ENCODE data around the gene MACROD2. TPM values are rescaled to one million over a fixed set of nuclear protein-coding genes. Genes with fewer than 3 reads are reported as not detected.

The MACROD2 gene
- polyA plus RNA-seq, 2 of the 4 experiments (the other 2 are of a cell fraction), result 0.96 to 1.3 TPM

DNA sequence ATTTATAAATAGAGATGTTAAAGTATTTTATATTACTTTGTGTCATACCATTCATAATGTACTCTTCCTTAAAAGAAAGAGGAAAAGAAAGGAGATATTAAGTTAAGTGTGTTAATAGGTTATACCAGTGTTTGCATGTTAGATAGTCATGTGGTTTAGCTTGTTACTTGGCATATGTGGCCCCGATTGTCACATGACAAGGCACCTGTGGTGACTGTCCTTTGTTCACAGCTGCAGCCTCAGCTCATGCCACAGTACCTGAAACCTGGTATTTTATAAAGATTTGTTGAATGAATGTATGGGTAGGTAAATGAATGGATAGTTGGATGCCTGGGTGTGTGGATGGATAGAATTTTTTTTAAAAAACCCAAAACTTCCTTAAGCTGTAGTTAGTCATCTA, 648.2 kb downstream of the MACROD2 start:
- FAIRE-seq (no peak), DNase-seq (ENCODE audit: low read depth in 1 of 2, low spot score in 1 of 2) (no peak), ATAC-seq (no peak)
- CTCF ChIA-PET, result interaction anchor here (1.5 kb wide), 1 partner anchor 23 kb away, joined by 3 read pairs; no protein-coding TSS in a partner anchor
- no peaks in the 10 kb centered on the region for H3K4me1 ChIP-seq
- TF ChIP-seq NPAS2 (CRISPR knock-in tag; IDR thresholded peaks at IDR 0.05; ENCODE audit: borderline replicate concordance), result no peak
- TF ChIP-seq, protein P1, sequence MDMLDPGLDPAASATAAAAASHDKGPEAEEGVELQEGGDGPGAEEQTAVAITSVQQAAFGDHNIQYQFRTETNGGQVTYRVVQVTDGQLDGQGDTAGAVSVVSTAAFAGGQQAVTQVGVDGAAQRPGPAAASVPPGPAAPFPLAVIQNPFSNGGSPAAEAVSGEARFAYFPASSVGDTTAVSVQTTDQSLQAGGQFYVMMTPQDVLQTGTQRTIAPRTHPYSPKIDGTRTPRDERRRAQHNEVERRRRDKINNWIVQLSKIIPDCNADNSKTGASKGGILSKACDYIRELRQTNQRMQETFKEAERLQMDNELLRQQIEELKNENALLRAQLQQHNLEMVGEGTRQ (IDR thresholded peaks at IDR 0.05), result no peak
- TF ChIP-seq ESRRA (IDR thresholded peaks at IDR 0.05; ENCODE audit: borderline replicate concordance, low read length), result no peak
- no peak for TF ChIP-seq EP300 (IDR thresholded peaks at IDR 0.05)
- no peak for TF ChIP-seq CBX8 (IDR thresholded peaks at IDR 0.05)
- TF ChIP-seq, protein P2, sequence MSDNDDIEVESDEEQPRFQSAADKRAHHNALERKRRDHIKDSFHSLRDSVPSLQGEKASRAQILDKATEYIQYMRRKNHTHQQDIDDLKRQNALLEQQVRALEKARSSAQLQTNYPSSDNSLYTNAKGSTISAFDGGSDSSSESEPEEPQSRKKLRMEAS (IDR thresholded peaks at IDR 0.05), result no peak
- no peak for TF ChIP-seq ZC3H11A (IDR thresholded peaks at IDR 0.05)
- TF ChIP-seq, protein P3, sequence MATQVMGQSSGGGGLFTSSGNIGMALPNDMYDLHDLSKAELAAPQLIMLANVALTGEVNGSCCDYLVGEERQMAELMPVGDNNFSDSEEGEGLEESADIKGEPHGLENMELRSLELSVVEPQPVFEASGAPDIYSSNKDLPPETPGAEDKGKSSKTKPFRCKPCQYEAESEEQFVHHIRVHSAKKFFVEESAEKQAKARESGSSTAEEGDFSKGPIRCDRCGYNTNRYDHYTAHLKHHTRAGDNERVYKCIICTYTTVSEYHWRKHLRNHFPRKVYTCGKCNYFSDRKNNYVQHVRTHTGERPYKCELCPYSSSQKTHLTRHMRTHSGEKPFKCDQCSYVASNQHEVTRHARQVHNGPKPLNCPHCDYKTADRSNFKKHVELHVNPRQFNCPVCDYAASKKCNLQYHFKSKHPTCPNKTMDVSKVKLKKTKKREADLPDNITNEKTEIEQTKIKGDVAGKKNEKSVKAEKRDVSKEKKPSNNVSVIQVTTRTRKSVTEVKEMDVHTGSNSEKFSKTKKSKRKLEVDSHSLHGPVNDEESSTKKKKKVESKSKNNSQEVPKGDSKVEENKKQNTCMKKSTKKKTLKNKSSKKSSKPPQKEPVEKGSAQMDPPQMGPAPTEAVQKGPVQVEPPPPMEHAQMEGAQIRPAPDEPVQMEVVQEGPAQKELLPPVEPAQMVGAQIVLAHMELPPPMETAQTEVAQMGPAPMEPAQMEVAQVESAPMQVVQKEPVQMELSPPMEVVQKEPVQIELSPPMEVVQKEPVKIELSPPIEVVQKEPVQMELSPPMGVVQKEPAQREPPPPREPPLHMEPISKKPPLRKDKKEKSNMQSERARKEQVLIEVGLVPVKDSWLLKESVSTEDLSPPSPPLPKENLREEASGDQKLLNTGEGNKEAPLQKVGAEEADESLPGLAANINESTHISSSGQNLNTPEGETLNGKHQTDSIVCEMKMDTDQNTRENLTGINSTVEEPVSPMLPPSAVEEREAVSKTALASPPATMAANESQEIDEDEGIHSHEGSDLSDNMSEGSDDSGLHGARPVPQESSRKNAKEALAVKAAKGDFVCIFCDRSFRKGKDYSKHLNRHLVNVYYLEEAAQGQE (IDR thresholded peaks at IDR 0.05), result no peak
- TF ChIP-seq KDM1A (IDR thresholded peaks at IDR 0.05; ENCODE audit: low read depth), result no peak
- no peak for TF ChIP-seq CHD4 (IDR thresholded peaks at IDR 0.05; ENCODE audit: borderline replicate concordance)
- TF ChIP-seq, protein P4, sequence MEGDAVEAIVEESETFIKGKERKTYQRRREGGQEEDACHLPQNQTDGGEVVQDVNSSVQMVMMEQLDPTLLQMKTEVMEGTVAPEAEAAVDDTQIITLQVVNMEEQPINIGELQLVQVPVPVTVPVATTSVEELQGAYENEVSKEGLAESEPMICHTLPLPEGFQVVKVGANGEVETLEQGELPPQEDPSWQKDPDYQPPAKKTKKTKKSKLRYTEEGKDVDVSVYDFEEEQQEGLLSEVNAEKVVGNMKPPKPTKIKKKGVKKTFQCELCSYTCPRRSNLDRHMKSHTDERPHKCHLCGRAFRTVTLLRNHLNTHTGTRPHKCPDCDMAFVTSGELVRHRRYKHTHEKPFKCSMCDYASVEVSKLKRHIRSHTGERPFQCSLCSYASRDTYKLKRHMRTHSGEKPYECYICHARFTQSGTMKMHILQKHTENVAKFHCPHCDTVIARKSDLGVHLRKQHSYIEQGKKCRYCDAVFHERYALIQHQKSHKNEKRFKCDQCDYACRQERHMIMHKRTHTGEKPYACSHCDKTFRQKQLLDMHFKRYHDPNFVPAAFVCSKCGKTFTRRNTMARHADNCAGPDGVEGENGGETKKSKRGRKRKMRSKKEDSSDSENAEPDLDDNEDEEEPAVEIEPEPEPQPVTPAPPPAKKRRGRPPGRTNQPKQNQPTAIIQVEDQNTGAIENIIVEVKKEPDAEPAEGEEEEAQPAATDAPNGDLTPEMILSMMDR (IDR thresholded peaks at IDR 0.05), result no peak
- TF ChIP-seq, protein P5, sequence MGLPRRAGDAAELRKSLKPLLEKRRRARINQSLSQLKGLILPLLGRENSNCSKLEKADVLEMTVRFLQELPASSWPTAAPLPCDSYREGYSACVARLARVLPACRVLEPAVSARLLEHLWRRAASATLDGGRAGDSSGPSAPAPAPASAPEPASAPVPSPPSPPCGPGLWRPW (IDR thresholded peaks at IDR 0.05), result no peak
- TF ChIP-seq RNF2 (IDR thresholded peaks at IDR 0.05; ENCODE audit: borderline replicate concordance, low read depth), result no peak
- TF ChIP-seq HOXB13 (CRISPR knock-in tag; IDR thresholded peaks at IDR 0.05; ENCODE audit: low read depth), result no peak
- TF ChIP-seq SMC3 (IDR thresholded peaks at IDR 0.05), result no peak
- peaks cover 14% of the 10 kb centered on the region; the same call in 2 of the 3 replicates for H3K9me3 ChIP-seq
- H3K4me3 ChIP-seq, result no peak overlapping the region
- POLR2A ChIA-PET, result no interaction called here
- H3K4me2 ChIP-seq, result no peak overlapping the region
- 71% methylated on average over 1 of the region's 1 CpG for WGBS (ENCODE audit: missing lambda C conversion rate)
- no peak overlapping the region for H3K27ac ChIP-seq

DNA sequence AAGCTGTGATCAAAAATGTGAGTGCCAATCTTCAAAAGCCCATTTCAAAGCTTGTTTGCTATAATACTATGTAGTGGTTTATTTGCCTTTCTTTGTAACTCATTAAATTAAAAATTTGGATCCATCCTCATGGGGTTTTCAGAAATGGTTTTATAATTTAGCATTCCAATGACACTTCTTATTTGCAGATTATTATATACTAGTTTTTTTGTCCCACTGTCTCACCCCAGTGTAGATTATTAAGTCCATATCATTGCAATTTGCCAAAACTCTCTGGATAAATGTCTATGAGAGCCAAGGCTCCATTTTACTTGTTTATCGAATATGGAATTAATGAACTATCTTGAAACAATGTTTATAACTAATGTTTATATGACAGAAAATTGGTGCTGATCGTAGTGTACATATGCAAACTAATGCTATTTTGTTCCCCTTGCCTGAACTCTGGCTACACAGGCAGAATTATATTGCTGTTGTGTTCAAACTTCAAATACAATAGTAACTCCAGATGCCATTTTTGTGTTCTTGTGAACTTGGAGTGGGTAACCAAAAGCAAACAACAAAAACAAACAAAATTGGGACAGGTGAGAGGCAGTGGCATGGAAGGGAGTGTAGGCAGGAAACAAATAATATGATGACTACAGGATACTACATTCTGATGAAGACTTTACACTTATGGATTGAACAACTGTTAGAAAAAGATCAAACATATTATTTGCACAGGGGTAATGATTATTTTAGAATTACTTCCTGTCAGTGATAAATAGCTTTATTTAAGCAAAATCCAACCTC, 649.2 kb downstream of the MACROD2 start:
- ChIA-PET POLR2A (no interaction called here), CTCF (interaction anchor here (0.6 kb wide), 1 partner anchor 1224 kb away, joined by 3 read pairs; no protein-coding TSS in a partner anchor)
- Histone ChIP-seq H3K4me2 (no peak overlapping the region), H3K9me3 (peaks cover 14% of the 10 kb centered on the region; the same call in 2 of the 3 replicates), H3K4me3 (no peak overlapping the region), H3K27ac (no peak overlapping the region), H3K4me1 (no peaks in the 10 kb centered on the region)
- TF ChIP-seq ESRRA (IDR thresholded peaks at IDR 0.05; ENCODE audit: borderline replicate concordance, low read length), result no peak
- no peak for TF ChIP-seq EHMT2 (IDR thresholded peaks at IDR 0.05; ENCODE audit: low read depth)
- TF ChIP-seq NFE2L2 (conservative IDR thresholded peaks at IDR 0.05; ENCODE audit: low read length), result no peak
- TF ChIP-seq EHF (CRISPR knock-in tag; IDR thresholded peaks at IDR 0.05), result no peak
- TF ChIP-seq, protein P5 (IDR thresholded peaks at IDR 0.05), result no peak
- DNase-seq (ENCODE audit: low read depth in 1 of 2, low spot score in 1 of 2) (no peak), FAIRE-seq (peak; percentile 98), ATAC-seq (no peak)
- 70% methylated on average over 2 of the region's 2 CpGs for WGBS (ENCODE audit: missing lambda C conversion rate)

All from A549 (cell line).